Measurements from ENCODE around the gene BIRC7. TPM values are rescaled to one million over a fixed set of nuclear protein-coding genes. Genes with fewer than 3 reads are reported as not detected.

BIRC7 gene
- total RNA-seq, 1 donor from 2014 or later, result 15.5 TPM

DNA sequence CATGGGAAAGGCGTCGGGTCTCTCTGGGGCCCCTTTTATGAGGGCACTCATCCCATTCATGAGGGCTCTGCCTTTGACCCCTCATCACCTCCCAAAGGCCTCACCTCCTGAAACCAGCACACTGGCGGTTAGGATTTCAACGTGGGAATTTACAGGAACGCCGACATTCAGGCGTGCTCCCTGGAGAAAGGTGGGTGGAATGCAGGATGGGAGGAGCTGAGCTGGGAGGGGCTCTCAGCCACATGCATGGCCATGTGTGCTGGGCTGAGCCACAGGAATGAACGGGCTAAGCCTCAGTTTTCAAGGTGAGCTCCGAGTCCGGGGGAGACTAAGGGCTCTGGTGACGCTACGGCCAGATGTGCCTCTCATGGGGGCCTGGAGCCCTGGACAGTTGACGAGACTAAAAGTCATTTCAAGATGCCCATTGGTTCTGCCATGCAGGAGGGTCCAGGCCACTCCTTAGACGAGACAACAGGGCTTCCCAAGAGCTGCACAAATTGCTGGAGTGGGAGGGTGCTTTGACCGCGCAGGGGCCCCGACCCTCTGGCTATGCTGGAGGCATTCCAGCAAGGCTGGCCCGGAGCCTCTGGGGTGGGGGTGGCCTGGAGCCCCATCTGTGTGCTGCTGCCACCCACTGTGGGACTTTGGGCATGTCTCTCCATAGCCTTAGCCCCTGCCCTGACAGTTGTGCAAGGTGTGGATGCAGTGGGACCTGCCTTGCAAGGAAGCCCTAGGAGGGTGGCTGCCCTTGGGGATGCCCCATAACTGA lies 33.1 kb downstream of the BIRC7 start:
- intact Hi-C loops (cut with DNase I), result no loop called here
- ATAC-seq (no peak), DNase-seq (no peak)
- Histone ChIP-seq H3K27ac (no peak overlapping the region), H3K4me3 (no peak overlapping the region), H3K27me3 (peaks cover 21% of the 10 kb centered on the region), H3K9me3 (no peaks in the 10 kb centered on the region), H3K4me1 (peaks cover 3% of the 10 kb centered on the region), H3K36me3 (no peaks in the 10 kb centered on the region)
- no peak for TF ChIP-seq CTCF (IDR thresholded peaks at IDR 0.05)

DNA sequence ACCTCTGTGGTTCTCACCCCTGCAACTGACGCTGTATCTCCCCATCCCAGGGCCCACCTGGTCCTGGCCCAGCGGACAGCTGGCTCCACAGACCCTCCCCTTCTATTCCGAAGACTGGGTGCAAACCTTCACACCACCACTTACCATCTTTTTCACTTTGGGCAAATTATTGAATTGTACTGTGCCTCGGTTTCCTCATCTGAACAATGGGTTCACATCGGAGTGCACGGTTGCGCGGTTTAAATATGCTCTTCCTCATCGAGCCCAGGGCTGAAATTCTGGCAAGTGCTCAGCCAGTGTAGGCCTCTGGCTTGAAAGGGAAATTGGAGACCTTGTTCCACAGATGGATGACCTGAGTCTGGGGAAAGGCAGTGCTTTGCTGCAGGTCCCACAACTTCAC lies 34.0 kb downstream of the BIRC7 start:
- Histone ChIP-seq H3K4me3 (no peak overlapping the region), H3K27ac (no peak overlapping the region), H3K4me1 (peaks cover 12% of the 10 kb centered on the region), H3K27me3 (peaks cover 13% of the 10 kb centered on the region), H3K36me3 (no peaks in the 10 kb centered on the region), H3K9me3 (no peaks in the 10 kb centered on the region)
- intact Hi-C loops (cut with DNase I), result no loop called here
- TF ChIP-seq CTCF (IDR thresholded peaks at IDR 0.05), result no peak
- DNase-seq (no peak), ATAC-seq (no peak)

DNA sequence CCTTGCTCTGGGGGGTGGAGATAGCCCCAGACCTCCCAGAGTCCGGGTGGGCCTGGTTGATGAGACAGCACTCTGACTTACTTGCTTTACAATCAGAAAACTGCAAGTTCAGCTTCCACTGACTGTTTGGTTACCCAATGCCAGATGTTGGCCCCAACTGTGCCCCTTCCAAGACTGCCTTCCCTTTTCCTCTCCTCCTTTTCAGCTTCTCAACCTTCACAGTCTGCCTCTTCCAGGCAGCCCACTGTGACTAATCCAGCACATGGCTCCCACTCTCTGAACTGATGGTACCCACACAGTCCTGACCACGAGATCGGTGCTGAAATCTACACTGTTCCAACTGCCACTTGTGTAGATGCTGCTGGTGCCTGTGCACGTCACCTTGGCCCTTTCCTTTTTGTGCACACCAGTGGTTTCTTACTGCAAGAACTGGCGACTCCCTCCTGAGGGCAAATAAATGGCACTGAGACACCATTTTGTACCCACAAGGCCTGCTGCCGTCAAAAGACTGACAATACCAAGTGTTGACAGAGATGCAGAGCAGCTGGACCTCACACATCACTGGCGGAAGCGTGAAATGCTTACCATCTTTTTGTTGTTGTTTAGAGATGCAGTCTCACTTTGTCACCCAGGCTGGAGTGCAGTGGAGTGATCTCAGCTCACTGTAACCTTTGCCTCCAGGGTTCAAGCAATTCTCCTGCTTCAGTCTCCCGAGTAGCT lies 35.1 kb downstream of the BIRC7 start:
- TF ChIP-seq CTCF (IDR thresholded peaks at IDR 0.05), result no peak

DNA sequence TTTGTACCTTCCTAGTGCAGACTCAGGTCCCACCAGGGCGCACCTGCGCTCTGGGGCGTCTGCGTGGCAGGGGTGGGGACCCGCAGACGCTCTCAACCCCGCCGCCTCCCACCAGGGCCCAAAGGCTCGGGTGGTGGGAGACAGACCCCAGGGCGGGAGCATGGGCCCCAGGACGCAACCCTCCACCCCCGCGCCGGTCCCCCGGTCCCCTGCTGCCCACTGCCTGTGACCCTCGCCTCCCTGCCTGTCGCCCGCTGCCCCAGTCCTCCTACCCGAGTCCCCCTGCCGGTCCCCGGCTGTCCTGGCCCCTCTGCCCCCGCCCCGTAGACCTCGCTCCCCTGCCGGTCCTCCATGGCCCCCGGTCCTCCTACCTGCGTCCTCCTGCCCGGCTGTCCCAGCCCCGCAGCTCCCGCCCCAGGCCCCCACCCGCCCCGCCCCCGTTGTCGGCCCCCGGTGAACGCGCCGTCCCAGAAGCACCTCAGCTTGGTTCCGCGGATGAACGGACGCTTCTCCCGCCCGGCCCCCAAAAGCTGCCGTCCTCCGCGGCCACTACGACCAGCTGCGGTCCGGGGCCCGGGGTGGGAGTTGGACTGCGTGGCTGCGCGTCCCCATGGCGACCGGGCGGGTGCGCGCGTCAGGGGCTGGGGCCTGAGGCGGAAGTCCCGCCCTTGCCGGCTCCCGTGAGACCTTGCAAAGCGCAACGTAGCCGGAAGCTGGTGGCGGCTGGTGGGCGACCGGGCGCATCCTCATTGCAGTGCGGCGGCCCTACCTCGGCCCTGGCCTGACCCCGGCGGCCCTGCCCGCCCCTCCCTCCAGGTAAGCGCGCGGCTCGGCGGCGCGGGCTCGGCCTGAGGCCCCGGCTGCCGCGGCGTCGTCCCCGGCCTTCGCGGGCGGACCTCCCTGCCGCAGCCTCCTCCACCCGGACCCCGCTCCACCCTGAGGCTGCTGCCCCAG lies 36.7 kb downstream of the BIRC7 start, which contains the start of gene ARFGAP1:
ARFGAP1 (plus strand) TSS at position 709 of the 954 bp plus-strand sequence. CDS start 2,768 bp downstream, outside the sequence.
- DNase-seq (peak; percentile 96), ATAC-seq (peak; percentile 97)
- no peak for TF ChIP-seq CTCF (IDR thresholded peaks at IDR 0.05)
- no peaks in the 10 kb centered on the region for H3K9me3 ChIP-seq
- peaks cover 5% of the 10 kb centered on the region for H3K27me3 ChIP-seq
- intact Hi-C loops (cut with DNase I), result no loop called here
- peak within 1 kb of the TSS; percentile 90 for H3K4me3 ChIP-seq
- H3K36me3 ChIP-seq, result peaks cover 16% of the 10 kb centered on the region
- peaks cover 18% of the 10 kb centered on the region for H3K4me1 ChIP-seq
- H3K27ac ChIP-seq, result peak within 1 kb of the TSS; percentile 66

More for the DNA sequence above, 35.1 kb downstream of the BIRC7 start:
- H3K27ac ChIP-seq, result no peak overlapping the region
- intact Hi-C loops (cut with DNase I), result no loop called here
- H3K36me3 ChIP-seq, result no peaks in the 10 kb centered on the region
- peaks cover 7% of the 10 kb centered on the region for H3K27me3 ChIP-seq
- no peak for DNase-seq
- H3K4me1 ChIP-seq, result peaks cover 18% of the 10 kb centered on the region
- no peak overlapping the region for H3K4me3 ChIP-seq
- no peaks in the 10 kb centered on the region for H3K9me3 ChIP-seq
- no peak for ATAC-seq

DNA sequence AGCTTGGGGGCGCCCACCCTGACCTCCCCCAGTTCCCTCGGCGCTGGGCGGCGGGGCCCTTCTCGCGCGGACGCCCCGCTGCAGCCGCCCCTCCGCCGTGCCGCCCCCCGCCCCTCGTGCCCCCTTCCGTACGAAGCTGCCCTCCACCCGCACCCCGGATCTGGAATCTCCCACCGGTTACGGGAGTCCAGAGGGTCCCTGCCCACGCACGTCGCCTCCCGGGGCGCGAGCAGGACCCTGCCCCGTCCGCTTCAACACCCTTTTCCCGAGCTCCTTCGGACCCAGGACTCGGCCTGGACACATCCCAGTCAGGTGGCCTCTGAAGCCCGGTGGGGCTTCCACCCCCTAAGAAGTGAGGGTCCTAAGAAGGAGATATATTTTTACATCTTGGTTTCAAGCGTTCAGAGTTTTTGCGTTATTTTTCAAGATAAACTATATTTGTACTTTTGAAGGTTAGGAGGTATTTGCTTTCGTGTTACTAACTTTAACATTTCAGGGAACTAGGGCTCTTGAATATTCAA lies 37.4 kb downstream of the BIRC7 start:
- peaks cover 23% of the 10 kb centered on the region for H3K36me3 ChIP-seq

More for the DNA sequence above, 37.4 kb downstream of the BIRC7 start:
- Histone ChIP-seq H3K9me3 (no peaks in the 10 kb centered on the region), H3K4me1 (peaks cover 18% of the 10 kb centered on the region), H3K27me3 (no peaks in the 10 kb centered on the region), H3K27ac (peak overlapping the region; percentile 66), H3K4me3 (peak overlapping the region; percentile 90)
- no peak for TF ChIP-seq CTCF (IDR thresholded peaks at IDR 0.05)
- intact Hi-C loops (cut with DNase I), result no loop called here
- ATAC-seq, result no peak
- DNase-seq, result no peak
